GM18867 (cell line): ENCODE results near the gene RPAP3.
"Not testable (repeated sequence)": the region's sequence is repeated elsewhere in the genome, so short reads cannot be mapped to it uniquely, and the experiment has no call there.

Experiments
- ATAC-seq: cut with Tn5 transposase; IDR thresholded peaks from one replicate; pipeline ENCODE4 v1.9.1; 2021; ENCODE audit warnings: mild to moderate bottlenecking, moderate library complexity; ENCODE audit not compliant: unreplicated experiment

The RPAP3 gene

GRCh38 chr12:47698055-47698454 is 7.8 kb downstream of the RPAP3 start:
- peak; percentile 44 for ATAC-seq

DNA sequence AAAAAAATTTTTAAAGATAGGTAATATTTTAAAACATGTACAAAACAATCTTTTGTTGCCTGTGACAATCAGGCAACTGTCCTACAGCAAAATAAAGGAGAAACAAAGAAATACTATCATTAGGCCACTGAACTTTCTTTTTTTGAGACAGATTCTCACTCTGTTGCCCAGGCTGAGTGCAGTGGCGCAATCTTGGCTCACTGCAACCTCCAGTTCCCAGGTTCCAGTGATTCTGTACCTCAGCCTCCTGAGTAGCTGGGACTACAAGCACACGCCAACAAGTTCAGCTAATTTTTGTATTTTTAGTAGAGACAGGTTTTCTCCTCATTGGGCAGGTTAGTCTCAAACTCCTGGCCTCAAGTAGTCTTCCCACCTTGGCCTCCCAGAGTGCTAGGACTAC is 16.6 kb downstream of the RPAP3 start:
- no peak for ATAC-seq

GRCh38 chr12:47687636-47688035 is 18.2 kb downstream of the RPAP3 start:
- no peak for ATAC-seq

GRCh38 chr12:47686645-47687240 is 19.1 kb downstream of the RPAP3 start:
- no peak for ATAC-seq

GRCh38 chr12:47679785-47680184 is 26.0 kb downstream of the RPAP3 start:
- no peak for ATAC-seq

DNA sequence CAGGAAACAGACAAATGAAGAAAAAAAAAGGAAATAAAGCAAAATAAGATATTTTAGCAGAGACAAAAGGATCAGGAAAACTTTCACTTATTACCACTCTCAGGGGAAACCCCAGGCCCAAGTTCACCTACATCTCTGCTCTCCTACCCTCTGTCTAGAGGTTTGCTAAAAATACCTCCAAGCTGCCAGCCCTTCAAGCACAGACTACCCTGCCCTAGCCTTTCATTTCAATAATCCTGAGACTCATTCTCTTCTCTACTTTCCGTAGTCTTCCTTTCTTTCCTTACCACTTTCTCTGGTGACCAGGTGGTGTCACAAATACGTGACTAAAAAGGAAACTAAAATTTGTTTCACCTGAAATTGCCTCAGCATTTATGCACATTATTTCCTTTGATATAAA is 33.8 kb downstream of the RPAP3 start:
- no peak for ATAC-seq

- not testable (repeated sequence) for ATAC-seq
These were observed 37.9 kb downstream of the RPAP3 start for GRCh38 chr12:47667935-47668334.

DNA sequence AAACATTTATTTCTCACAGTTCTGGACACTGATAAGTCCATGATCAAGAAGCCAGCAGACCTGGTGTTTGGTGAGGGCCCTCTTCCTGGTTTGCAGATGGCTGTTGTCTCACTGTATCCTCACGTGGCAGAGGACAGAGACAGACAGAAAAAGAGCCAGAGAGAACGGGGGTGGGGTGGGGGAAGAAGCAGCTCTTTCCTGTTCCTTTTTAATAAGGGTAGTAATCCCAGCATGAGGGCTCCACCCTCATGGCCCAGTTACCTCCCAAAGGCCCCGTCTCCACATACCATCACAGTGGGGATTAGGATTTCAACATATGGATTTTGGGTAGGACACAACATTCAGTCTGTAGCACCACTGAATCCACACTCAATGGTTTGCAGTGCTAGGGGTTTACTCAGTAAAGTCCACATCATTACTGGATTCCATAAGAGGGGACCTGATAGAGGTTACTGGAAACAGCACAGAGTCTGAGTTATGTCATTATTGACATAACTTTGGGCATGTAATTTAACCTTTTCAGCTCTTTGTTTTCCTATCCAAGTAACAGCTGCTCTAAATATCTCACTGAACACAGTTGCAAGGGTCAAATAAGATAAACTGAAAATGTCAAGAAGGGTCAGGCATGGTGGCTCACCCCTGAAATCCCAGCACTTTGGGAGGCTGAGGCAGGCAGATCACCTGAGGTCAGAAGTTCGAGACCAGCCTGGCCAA is 53.2 kb downstream of the RPAP3 start:
- no peak for ATAC-seq

DNA sequence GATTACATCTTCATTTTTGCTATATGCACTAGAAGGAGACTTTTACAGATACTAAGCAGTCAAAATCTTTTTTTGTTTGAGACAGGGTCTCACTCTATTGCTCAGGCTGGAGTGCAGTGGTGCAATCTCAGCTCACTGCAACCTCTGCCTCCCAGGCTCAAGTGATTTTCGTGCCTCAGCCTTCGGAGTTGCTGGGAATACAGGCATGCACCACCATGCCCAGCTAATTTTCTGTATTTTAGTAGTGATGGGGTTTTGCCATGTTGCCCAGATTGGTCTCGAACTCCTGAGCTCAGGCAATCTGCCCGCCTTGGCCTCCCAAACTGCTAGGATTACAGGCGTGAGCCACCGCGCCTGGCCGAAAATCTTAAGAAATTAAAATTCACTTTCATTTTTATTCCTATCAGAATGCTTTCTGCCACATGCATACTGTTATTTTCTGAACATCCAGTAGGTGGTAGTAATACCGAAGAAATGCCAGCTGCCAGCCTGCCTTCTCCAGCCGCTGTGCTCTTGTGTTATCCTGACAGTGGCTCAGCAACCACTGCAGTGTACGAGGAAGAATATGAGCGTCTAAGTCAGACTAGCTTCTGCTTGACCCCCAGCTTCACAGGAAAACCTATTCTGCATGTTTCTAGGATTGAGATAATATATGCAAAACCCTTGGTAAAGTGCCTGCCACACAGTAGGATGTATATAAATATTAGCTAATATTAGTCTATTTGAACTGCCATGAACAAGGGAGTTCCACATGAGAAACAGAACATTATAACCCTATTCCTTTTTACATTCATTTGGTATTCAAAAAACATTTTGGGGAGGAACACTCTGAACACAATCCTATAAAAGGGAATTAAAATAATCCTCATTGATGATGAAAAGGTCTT is 54.2 kb downstream of the RPAP3 start:
- ATAC-seq = peak; percentile 81

DNA sequence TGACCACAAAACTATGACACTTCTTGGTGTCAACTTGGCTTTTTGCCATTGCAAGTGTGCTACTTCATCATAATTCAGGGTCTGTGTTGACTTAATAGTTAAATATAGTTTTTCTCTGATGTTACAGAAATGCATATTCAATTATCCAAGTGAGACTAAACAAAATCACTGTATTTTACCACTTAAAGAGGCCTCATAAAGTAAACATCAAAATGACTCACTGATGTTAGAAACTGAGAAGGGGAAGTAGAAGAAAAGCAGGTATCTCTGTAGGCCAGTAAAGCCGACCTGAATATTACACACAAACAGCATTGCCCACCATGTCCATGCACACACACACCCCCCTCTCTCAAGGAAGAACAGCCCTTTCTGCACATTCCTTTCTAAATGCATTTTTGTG is 55.4 kb downstream of the RPAP3 start:
- peak; percentile 79 for ATAC-seq

DNA sequence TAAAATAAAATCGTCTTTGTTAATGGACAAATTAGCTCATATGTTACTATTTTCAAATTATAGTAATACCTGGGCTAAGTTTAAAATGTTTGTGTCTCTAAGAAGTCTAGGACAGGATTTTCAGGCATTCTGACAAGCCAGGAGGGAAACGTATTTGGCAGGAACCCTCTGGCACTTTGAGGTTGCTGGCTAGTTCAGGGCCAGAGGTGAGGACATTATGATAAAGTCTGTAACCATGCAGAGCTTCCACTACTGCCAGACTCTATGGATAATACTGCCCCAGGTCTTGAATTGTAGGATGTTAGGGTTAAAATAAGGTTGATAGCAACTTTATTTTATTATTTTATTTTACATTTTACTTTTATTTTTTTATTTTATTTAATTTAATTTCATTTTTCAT is 56.4 kb downstream of the RPAP3 start:
- ATAC-seq = no peak

GRCh38 chr12:47648056-47648579 is 57.7 kb downstream of the RPAP3 start:
- no peak for ATAC-seq

DNA sequence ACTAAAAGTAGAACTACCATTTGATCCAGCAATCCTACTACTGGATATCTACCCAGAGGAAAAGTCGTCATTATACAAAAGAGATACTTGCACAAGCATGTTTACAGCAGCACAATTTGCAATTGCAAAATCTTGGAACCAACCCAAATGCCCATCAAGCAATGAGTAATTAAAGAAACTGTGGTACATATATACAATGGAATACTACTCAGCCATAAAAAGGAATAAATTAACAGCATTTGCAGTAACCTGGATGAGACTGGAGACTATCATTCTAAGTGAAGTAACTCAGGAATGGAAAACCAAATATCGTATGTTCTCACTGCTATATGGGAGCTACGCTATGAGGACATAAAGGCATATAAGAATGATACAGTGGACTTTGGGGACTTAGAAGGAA is 63.5 kb downstream of the RPAP3 start:
- not testable (repeated sequence) for ATAC-seq

DNA sequence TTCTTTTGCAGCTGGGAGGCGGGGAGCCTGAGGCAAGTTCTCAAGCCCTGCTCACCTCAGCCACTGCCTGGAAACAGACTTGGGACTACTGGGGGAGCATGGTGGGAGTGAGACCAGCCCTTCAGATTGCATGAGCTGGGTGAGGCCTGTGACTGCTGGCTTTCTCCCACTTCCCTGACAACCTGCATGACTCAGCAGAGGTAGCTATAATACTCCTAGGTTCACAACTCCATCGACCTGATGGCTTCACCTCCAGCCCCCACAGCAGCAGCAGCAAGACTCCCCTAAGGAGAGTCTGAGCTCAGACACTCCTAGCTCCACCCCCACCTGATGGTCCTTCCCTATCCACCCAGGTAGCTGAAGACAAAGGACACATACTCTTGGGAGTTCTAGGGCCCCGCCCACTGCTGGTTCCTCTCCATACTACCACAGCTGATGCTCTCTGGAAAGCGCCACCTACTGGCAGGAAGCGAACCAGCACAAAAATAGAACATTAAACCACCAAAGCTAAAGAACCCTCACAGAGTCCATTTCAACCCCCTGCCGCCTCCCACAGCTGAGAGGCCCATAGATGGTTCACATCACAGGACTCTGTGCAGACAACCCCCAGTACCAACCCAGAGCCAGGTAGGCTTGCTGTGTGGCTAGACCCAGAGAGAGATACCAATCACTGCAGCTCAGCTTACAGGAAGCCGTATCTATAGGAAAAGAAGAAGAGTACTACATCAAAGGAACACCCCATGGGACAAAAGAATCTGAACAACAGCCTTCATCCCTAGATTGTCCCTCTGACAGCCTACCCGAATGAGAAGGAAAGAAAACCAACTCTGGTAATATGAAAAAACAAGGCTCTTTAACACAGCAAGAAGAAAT is 68.7 kb downstream of the RPAP3 start:
- ATAC-seq = no peak

- ATAC-seq = not testable (repeated sequence)
These were observed 70.1 kb downstream of the RPAP3 start for GRCh38 chr12:47635770-47636169.

- no peak for ATAC-seq
These were observed 71.7 kb downstream of the RPAP3 start for GRCh38 chr12:47634127-47634526.

DNA sequence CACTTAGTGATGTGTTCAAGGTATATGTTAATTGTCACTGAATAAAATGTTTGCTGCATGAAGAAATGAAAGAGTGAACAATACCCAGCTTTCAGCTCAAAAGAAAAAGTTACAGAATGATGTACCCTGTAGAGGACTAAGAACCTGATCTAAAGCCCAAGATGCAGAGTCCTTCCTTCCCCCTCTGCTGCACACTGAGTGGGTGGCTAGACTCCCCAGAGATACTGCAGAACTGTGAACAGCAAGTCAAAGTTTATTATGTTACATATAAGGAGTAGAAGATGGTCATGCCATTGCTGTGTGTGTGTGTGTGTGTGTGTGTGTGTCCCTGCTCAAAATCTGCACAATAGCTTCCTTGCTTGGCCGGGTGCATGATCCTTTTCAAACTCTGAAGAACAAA is 83.9 kb downstream of the RPAP3 start:
- ATAC-seq = no peak

DNA sequence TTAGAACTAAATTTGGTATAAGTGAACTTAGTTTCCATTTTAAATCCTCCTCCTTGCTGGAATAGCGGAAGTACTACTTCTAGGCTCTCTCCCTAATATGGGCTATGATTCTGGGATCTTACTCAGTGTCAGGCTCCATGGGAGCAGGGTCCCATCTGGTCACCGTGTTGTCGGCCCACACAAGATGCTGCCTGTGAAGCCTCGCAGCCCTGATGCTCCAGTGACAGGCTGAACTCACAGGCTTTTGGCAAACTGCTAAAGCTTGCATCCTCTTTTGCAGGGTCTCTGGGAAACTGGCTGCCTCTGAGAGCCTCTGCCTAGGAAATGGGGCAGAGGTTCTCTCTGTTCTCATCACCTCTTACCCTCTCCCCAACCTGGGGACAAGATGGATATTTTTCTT is 88.4 kb downstream of the RPAP3 start:
- no peak for ATAC-seq

GRCh38 chr12:47616440-47616839 is 89.4 kb downstream of the RPAP3 start:
- ATAC-seq = no peak

- ATAC-seq = no peak
These were observed 90.1 kb downstream of the RPAP3 start for GRCh38 chr12:47615711-47616110.

GRCh38 chr12:47614521-47614920 is 91.3 kb downstream of the RPAP3 start:
- no peak for ATAC-seq
